GM23338 (cell line): Measurements from ENCODE around the gene SYNDIG1L. TPM values are rescaled to one million over a fixed set of nuclear protein-coding genes. Genes with fewer than 3 reads are reported as not detected.

ENCODE experiments used
- ATAC-seq: fragments of 200-7000 bp; cut with Tn5 transposase; 3 replicates; pipeline ENCODE4 v1.9.1; 2020
- DNase-seq: peaks from one replicate; pipeline ENCODE4 v3.0.0-alpha.2; 2015; ENCODE audit warnings: low spot score
- H2AFZ ChIP-seq: fragments of 200-600 bp; sonication (generic); 2 replicates; pipeline ENCODE4 v1.8.0; 2016; ENCODE audit warnings: antibody characterized with exemption, mild to moderate bottlenecking, moderate library complexity
- H3F3A ChIP-seq: fragments of 200-600 bp; sonication (generic); replicated peaks from 2 replicates; pipeline ENCODE4 v1.8.0; 2017; ENCODE audit warnings: antibody characterized with exemption, mixed run types, low read depth
- H3K27ac ChIP-seq: fragments of 200-600 bp; sonication (generic); 2 replicates; pipeline ENCODE4 v1.6.1; 2016; ENCODE audit warnings: low read depth
- H3K27me3 ChIP-seq: fragments of 200-600 bp; sonication (generic); 2 replicates; pipeline ENCODE4 v1.8.0; 2016; ENCODE audit warnings: mild to moderate bottlenecking, mixed run types, moderate library complexity; ENCODE audit not compliant: insufficient read depth
- H3K36me3 ChIP-seq: fragments of 200-600 bp; sonication (generic); 2 replicates; pipeline ENCODE4 v1.8.0; 2016; ENCODE audit warnings: mild to moderate bottlenecking; ENCODE audit not compliant: insufficient read depth
- H3K4me1 ChIP-seq: fragments of 200-600 bp; sonication (generic); 2 replicates; pipeline ENCODE4 v1.8.0; 2016; ENCODE audit warnings: mild to moderate bottlenecking, moderate library complexity; ENCODE audit not compliant: insufficient read depth
- H3K4me2 ChIP-seq: fragments of 200-600 bp; sonication (generic); 2 replicates; pipeline ENCODE4 v1.7.1; 2017; ENCODE audit warnings: mixed run types
- H3K4me3 ChIP-seq: fragments of 200-600 bp; sonication (generic); 2 replicates; pipeline ENCODE4 v1.6.1; 2016; ENCODE audit warnings: mixed run types
- H3K79me2 ChIP-seq: fragments of 200-600 bp; sonication (generic); replicated peaks from 2 replicates; pipeline ENCODE4 v1.8.0; 2017; ENCODE audit warnings: mild to moderate bottlenecking; ENCODE audit not compliant: insufficient read depth
- H3K9me2 ChIP-seq: fragments of 200-600 bp; sonication (generic); 2 replicates; pipeline ENCODE4 v1.8.0; 2017; ENCODE audit not compliant: insufficient read depth
- H4K20me1 ChIP-seq: fragments of 200-600 bp; sonication (generic); replicated peaks from 2 replicates; pipeline ENCODE4 v1.8.0; 2017; ENCODE audit warnings: mild to moderate bottlenecking; ENCODE audit not compliant: insufficient read depth
- H3K27ac Mint-ChIP-seq: 2 replicates; pipeline ENCODE4 v1.8.0; 2020; ENCODE audit warnings: inconsistent platforms, mild to moderate bottlenecking, moderate library complexity, mixed read lengths
- H3K27me3 Mint-ChIP-seq: 3 replicates; pipeline ENCODE4 v1.8.0; 2022; ENCODE audit warnings: low read depth, mild to moderate bottlenecking, moderate library complexity, mixed read lengths, inconsistent platforms; ENCODE audit not compliant: insufficient read depth, poor library complexity
- H3K36me3 Mint-ChIP-seq: 3 replicates; pipeline ENCODE4 v1.8.0; 2021; ENCODE audit warnings: low read depth, mild to moderate bottlenecking, inconsistent platforms, moderate library complexity, mixed read lengths
- H3K4me1 Mint-ChIP-seq: 3 replicates; pipeline ENCODE4 v1.8.0; 2020; ENCODE audit warnings: mild to moderate bottlenecking, inconsistent platforms, mixed read lengths
- H3K4me3 Mint-ChIP-seq: 3 replicates; pipeline ENCODE4 v1.8.0; 2021; ENCODE audit warnings: moderate library complexity, mild to moderate bottlenecking, inconsistent platforms, mixed read lengths
- H3K9me3 Mint-ChIP-seq: 3 replicates; pipeline ENCODE4 v1.8.0; 2020; ENCODE audit warnings: moderate library complexity, mild to moderate bottlenecking, inconsistent platforms, mixed read lengths
- JUNB ChIP-seq: IDR thresholded peaks from one replicate; pipeline ENCODE4 v1.6.1; 2016; ENCODE audit warnings: antibody characterized with exemption; ENCODE audit not compliant: unreplicated experiment
- REST ChIP-seq: IDR thresholded peaks from one replicate; pipeline ENCODE4 v1.6.1; 2018; ENCODE audit warnings: antibody characterized with exemption; ENCODE audit not compliant: unreplicated experiment
- ZNF114 ChIP-seq: fragments of 250-450 bp; sonication (Bioruptor Pico); IDR thresholded peaks from 2 replicates; pipeline ENCODE4 v1.5.0; 2020; ENCODE audit warnings: mild to moderate bottlenecking, moderate library complexity
- ZNF462 ChIP-seq: fragments of 250-450 bp; sonication (Bioruptor Pico); IDR thresholded peaks from 2 replicates; pipeline ENCODE4 v1.5.0; 2020; ENCODE audit warnings: mild to moderate bottlenecking, moderate library complexity
- polyA plus RNA-seq: library from polyadenylated mRNA; unstranded; fragments of >200 nt; fragmentation: Nextera tagmentation; extraction: Ambion mirVana; gene quantifications from 2 replicates; pipeline ENCODE4 v1.2.1, GENCODE V29; 2016
- total RNA-seq: library from RNA; depleted of rRNA; stranded (reverse); fragments of >200 nt; shearing (Covaris generic); gene quantifications from 2 replicates; pipeline ENCODE4 v1.2.3, GENCODE V29; 2014

Gene SYNDIG1L
- total and polyA plus RNA-seq, 2 experiments from 2014 or later = 0.65 to 2.1 TPM

GRCh38 chr14:74438351-74438915 lies 12.4 kb upstream of the SYNDIG1L start:
- Histone ChIP-seq H3K79me2 (no peaks in the 10 kb centered on the region), H3F3A (peaks cover 2% of the 10 kb centered on the region; the same call in 1 of the 2 replicates), H3K9me2 (no peaks in the 10 kb centered on the region), H3K36me3 (no peaks in the 10 kb centered on the region), H3K27ac (peak overlapping the region; percentile 46; the same call in 1 of the 2 replicates), H3K27me3 (no peaks in the 10 kb centered on the region), H3K4me2 (peak overlapping the region; percentile 11; the same call in 1 of the 2 replicates), H3K4me3 (no peak overlapping the region), H2AFZ (no peak overlapping the region), H3K4me1 (peaks cover 20% of the 10 kb centered on the region), H4K20me1 (no peaks in the 10 kb centered on the region)
- TF ChIP-seq ZNF114 (CRISPR knock-in tag) (no peak), JUNB (no peak), REST (no peak), ZNF462 (CRISPR knock-in tag) (no peak)
- no peak overlapping the region for H3K27ac Mint-ChIP-seq
- H3K27me3 Mint-ChIP-seq = peaks cover 5% of the 10 kb centered on the region
- DNase-seq (peak; percentile 62), ATAC-seq (peak; percentile 58)
- H3K36me3 Mint-ChIP-seq = no peaks in the 10 kb centered on the region
- H3K4me1 Mint-ChIP-seq = peaks cover 35% of the 10 kb centered on the region
- H3K9me3 Mint-ChIP-seq = no peaks in the 10 kb centered on the region
- no peak overlapping the region; the same call in 2 of the 3 replicates for H3K4me3 Mint-ChIP-seq
